SK-N-MC (cell line): ENCODE data around the gene GALNT5.

Experiments
- EZH2 ChIP-seq: fragments of 200-600 bp; sonication (generic); IDR thresholded peaks from one replicate; pipeline ENCODE4 v1.6.1; 2017; ENCODE audit warnings: antibody characterized with exemption
- POLR2AphosphoS5 ChIP-seq: IDR thresholded peaks from 2 replicates; pipeline ENCODE4 v1.6.1; 2012; ENCODE audit warnings: mild to moderate bottlenecking, low read depth, low read length, borderline replicate concordance

GRCh38 chr2:157244691-157245090 is 12.8 kb upstream of the GALNT5 start:
- TF ChIP-seq POLR2AphosphoS5, result no peak
- TF ChIP-seq EZH2, result no peak
